ENCODE results near the gene TNFRSF1B. TPM values are rescaled to one million over a fixed set of nuclear protein-coding genes. Genes with fewer than 3 reads are reported as not detected.

Gene TNFRSF1B
- total and polyA plus RNA-seq, 2 experiments from 2014 or later, result 0.91 to 4.1 TPM

GRCh38 chr1:12179111-12179519, 12.3 kb downstream of the TNFRSF1B start:
- Mint-ChIP-seq H3K4me3 (no peak overlapping the region), H3K27ac (no peak overlapping the region), H3K4me1 (peaks cover 27% of the 10 kb centered on the region), H3K27me3 (ENCODE audit: insufficient read depth, low read depth, poor library complexity) (peaks cover 18% of the 10 kb centered on the region), H3K9me3 (peaks cover 5% of the 10 kb centered on the region), H3K36me3 (ENCODE audit: low read depth) (peaks cover 1% of the 10 kb centered on the region; the same call in 2 of the 3 replicates)
- Histone ChIP-seq H3K4me1 (ENCODE audit: insufficient read depth) (peaks cover 12% of the 10 kb centered on the region; the same call in 1 of the 2 replicates), H3K27me3 (ENCODE audit: insufficient read depth) (no peaks in the 10 kb centered on the region), H3F3A (replicated peaks; ENCODE audit: low read depth) (no peaks in the 10 kb centered on the region), H3K4me2 (no peak overlapping the region), H3K9me2 (ENCODE audit: insufficient read depth) (no peaks in the 10 kb centered on the region), H3K4me3 (no peak overlapping the region), H2AFZ (no peak overlapping the region), H4K20me1 (replicated peaks; ENCODE audit: insufficient read depth) (no peaks in the 10 kb centered on the region), H3K27ac (ENCODE audit: low read depth) (no peak overlapping the region), H3K79me2 (replicated peaks; ENCODE audit: insufficient read depth) (no peaks in the 10 kb centered on the region), H3K36me3 (ENCODE audit: insufficient read depth) (no peaks in the 10 kb centered on the region)
- TF ChIP-seq POLR2AphosphoS5 (IDR thresholded peaks at IDR 0.05; ENCODE audit: low read depth) (no peak), NANOG (IDR thresholded peaks at IDR 0.05; ENCODE audit: borderline replicate concordance) (no peak), STAT1 (IDR thresholded peaks at IDR 0.05; ENCODE audit: unreplicated experiment) (no peak), CREB1 (CRISPR knock-in tag; IDR thresholded peaks at IDR 0.05; ENCODE audit: low read depth) (no peak), CTCF (conservative IDR thresholded peaks at IDR 0.05; ENCODE audit: low read depth in 2 of 2) (no peak), REST (IDR thresholded peaks at IDR 0.05; ENCODE audit: unreplicated experiment) (no peak), ZNF462 (CRISPR knock-in tag; IDR thresholded peaks at IDR 0.05) (no peak), ZNF114 (CRISPR knock-in tag; IDR thresholded peaks at IDR 0.05) (no peak), EZH2 (IDR thresholded peaks at IDR 0.05; ENCODE audit: low read depth, unreplicated experiment) (no peak), ZNF331 (CRISPR knock-in tag; IDR thresholded peaks at IDR 0.05; ENCODE audit: low read depth) (no peak), ETS1 (IDR thresholded peaks at IDR 0.05) (no peak), JUNB (IDR thresholded peaks at IDR 0.05; ENCODE audit: unreplicated experiment) (no peak), EZH2phosphoT487 (IDR thresholded peaks at IDR 0.05; ENCODE audit: unreplicated experiment) (no peak)
- DNase-seq (ENCODE audit: low spot score) (no peak), ATAC-seq (no peak)

Data from GM23338 (cell line).